NCI-H526 treated with DMSO at 0.1 percent for 48 hours (cell line): ENCODE measurements around the gene ANKRD13B.

Experiments
- DNase-seq: peaks from one replicate; lab custom pipeline; 2025; lab: John Stamatoyannopoulos, UW

ANKRD13B gene

GRCh38 chr17:29568331-29569244 is 24.3 kb upstream of the ANKRD13B start, which contains the start of gene TP53I13:
Gene TP53I13, plus strand, starts transcription at chr17:29568701. Its CDS starts 58 bp downstream, at chr17:29568759.
- DNase-seq, result peak; percentile 94

- DNase-seq, result no peak
Observed at GRCh38 chr17:29569245-29569950, 23.5 kb upstream of the ANKRD13B start.

- no peak for DNase-seq
Observed at GRCh38 chr17:29570521-29570920, 22.4 kb upstream of the ANKRD13B start.

GRCh38 chr17:29571486-29571882 is 21.4 kb upstream of the ANKRD13B start:
- no peak for DNase-seq

GRCh38 chr17:29571883-29572681 is 20.9 kb upstream of the ANKRD13B start:
- no peak for DNase-seq

GRCh38 chr17:29572691-29573557 is 20.0 kb upstream of the ANKRD13B start:
- no peak for DNase-seq

GRCh38 chr17:29573558-29573869 is 19.4 kb upstream of the ANKRD13B start:
- no peak for DNase-seq

- DNase-seq, result no peak
Observed at GRCh38 chr17:29573871-29574731, 18.8 kb upstream of the ANKRD13B start.

GRCh38 chr17:29574732-29575510 is 18.0 kb upstream of the ANKRD13B start:
- DNase-seq, result no peak

- DNase-seq, result no peak
Observed at GRCh38 chr17:29575511-29576213, 17.3 kb upstream of the ANKRD13B start.

GRCh38 chr17:29576214-29577000 is 16.5 kb upstream of the ANKRD13B start:
- DNase-seq, result no peak

GRCh38 chr17:29577001-29577370 is 15.9 kb upstream of the ANKRD13B start:
- DNase-seq, result no peak

- no peak for DNase-seq
Observed at GRCh38 chr17:29577385-29578211, 15.3 kb upstream of the ANKRD13B start.

- DNase-seq, result no peak
Observed at GRCh38 chr17:29578626-29579485, 14.1 kb upstream of the ANKRD13B start.

- peak; percentile 67 for DNase-seq
Observed at GRCh38 chr17:29579866-29580771, 12.8 kb upstream of the ANKRD13B start.
